ENCODE measurements around the gene TMEM50B. TPM values are rescaled to one million over a fixed set of nuclear protein-coding genes. Genes with fewer than 3 reads are reported as not detected.

Gene TMEM50B
- polyA plus RNA-seq, 3 donors = 33.8 to 43.0 (median 38.2) TPM

GRCh38 chr21:33505833-33506232, 26.1 kb upstream of the TMEM50B start:
- H3K27me3 ChIP-seq (ENCODE audit: control insufficient read depth in 2 of 2, insufficient read depth in 2 of 2, low read length in 2 of 2) = no peaks in the 10 kb centered on the region
- H2AFZ ChIP-seq (ENCODE audit: insufficient read depth, low read depth, low read length, poor library complexity, severe bottlenecking) = no peak overlapping the region
- no peaks in the 10 kb centered on the region for H3K9me3 ChIP-seq (replicated peaks in 1 of 2; ENCODE audit: control insufficient read depth in 1 of 2, insufficient read depth in 1 of 2, low read length in 2 of 2)
- H3K4me3 ChIP-seq (replicated peaks in 1 of 3; ENCODE audit: low read depth in 2 of 3, low read length in 3 of 3) = no peak overlapping the region
- no peak overlapping the region for H3K4me2 ChIP-seq (replicated peaks; ENCODE audit: extremely low read depth, low read length, poor library complexity, severe bottlenecking)
- no peak overlapping the region for H3K27ac Mint-ChIP-seq
- peaks cover 2% of the 10 kb centered on the region for H3K4me1 Mint-ChIP-seq
- H3K9me3 Mint-ChIP-seq = peaks cover 0 to 3% (median 0%) of the 10 kb centered on the region in 7 donors
- no peaks in the 10 kb centered on the region for H4K20me1 ChIP-seq (ENCODE audit: insufficient read depth, low read length)
- H3K9ac ChIP-seq (ENCODE audit: insufficient read depth, low read length, poor library complexity, severe bottlenecking) = no peak overlapping the region
- H3K4me3 Mint-ChIP-seq = no peak overlapping the region
- 94% methylated on average over 2 of the region's 8 CpGs for WGBS (ENCODE audit: insufficient coverage)
- intact Hi-C loops (cut with micrococcal nuclease) = no loop called here
- peaks cover 0 to 1% (median 0%) of the 10 kb centered on the region in 3 donors for H3K27me3 Mint-ChIP-seq (ENCODE audit: low read depth in 3 of 3)
- H3K36me3 Mint-ChIP-seq = peaks cover 68 to 81% of the 10 kb centered on the region in 2 donors
- peaks cover 0 to 2% of the 10 kb centered on the region in 2 donors for H3K4me1 ChIP-seq (ENCODE audit: control insufficient read depth in 1 of 2, insufficient read depth in 2 of 2, low read length in 2 of 2)
- peaks cover 31 to 81% of the 10 kb centered on the region in 2 donors for H3K36me3 ChIP-seq (replicated peaks in 1 of 2; ENCODE audit: control insufficient read depth in 1 of 2, insufficient read depth in 2 of 2, low read length in 2 of 2)
- no peak for TF ChIP-seq CTCF (IDR thresholded peaks at IDR 0.05)
- H3K79me2 ChIP-seq (ENCODE audit: insufficient read depth, low read length) = no peaks in the 10 kb centered on the region
- no peak overlapping the region for H3K27ac ChIP-seq (ENCODE audit: low read depth in 1 of 2, low read length in 2 of 2)
- no peak for DNase-seq

- Histone ChIP-seq H3K79me2 (ENCODE audit: insufficient read depth, low read length) (no peaks in the 10 kb centered on the region), H3K36me3 (replicated peaks in 1 of 2; ENCODE audit: control insufficient read depth in 1 of 2, insufficient read depth in 2 of 2, low read length in 2 of 2) (no peaks in the 10 kb centered on the region), H2AFZ (ENCODE audit: insufficient read depth, low read depth, low read length, poor library complexity, severe bottlenecking) (no peak overlapping the region), H3K9me3 (replicated peaks in 1 of 2; ENCODE audit: control insufficient read depth in 1 of 2, insufficient read depth in 1 of 2, low read length in 2 of 2) (no peaks in the 10 kb centered on the region), H3K4me2 (replicated peaks; ENCODE audit: extremely low read depth, low read length, poor library complexity, severe bottlenecking) (no peak overlapping the region), H3K9ac (ENCODE audit: insufficient read depth, low read length, poor library complexity, severe bottlenecking) (no peak overlapping the region), H4K20me1 (ENCODE audit: insufficient read depth, low read length) (no peaks in the 10 kb centered on the region), H3K4me3 (replicated peaks in 1 of 3; ENCODE audit: low read depth in 2 of 3, low read length in 3 of 3) (no peak overlapping the region), H3K27ac (ENCODE audit: low read depth in 1 of 2, low read length in 2 of 2) (no peak overlapping the region), H3K27me3 (ENCODE audit: control insufficient read depth in 2 of 2, insufficient read depth in 2 of 2, low read length in 2 of 2) (no peaks in the 10 kb centered on the region), H3K4me1 (ENCODE audit: control insufficient read depth in 1 of 2, insufficient read depth in 2 of 2, low read length in 2 of 2) (peaks cover 17 to 23% of the 10 kb centered on the region in 2 donors)
- Mint-ChIP-seq H3K27ac (no peak overlapping the region), H3K27me3 (ENCODE audit: low read depth in 3 of 3) (peaks cover 1 to 11% (median 3%) of the 10 kb centered on the region in 3 donors), H3K9me3 (peaks cover 0 to 3% (median 0%) of the 10 kb centered on the region in 7 donors), H3K4me1 (peaks cover 17% of the 10 kb centered on the region), H3K36me3 (peaks cover 0 to 3% of the 10 kb centered on the region in 2 donors), H3K4me3 (no peak overlapping the region)
- 84% methylated on average over 7 of the region's 7 CpGs for WGBS (ENCODE audit: insufficient coverage)
- no peak for TF ChIP-seq CTCF (IDR thresholded peaks at IDR 0.05)
- DNase-seq = no peak
- intact Hi-C loops (cut with micrococcal nuclease) = no loop called here
These were observed 16.6 kb upstream of the TMEM50B start for GRCh38 chr21:33496345-33496744.
